Measurements from ENCODE around the gene SYCE1.
A peak's percentile ranks its signal among the peaks of the same experiment; 100 is the strongest.
"Not testable (repeated sequence)": the region's sequence is repeated elsewhere in the genome, so short reads cannot be mapped to it uniquely, and the experiment has no call there.

Gene SYCE1

DNA sequence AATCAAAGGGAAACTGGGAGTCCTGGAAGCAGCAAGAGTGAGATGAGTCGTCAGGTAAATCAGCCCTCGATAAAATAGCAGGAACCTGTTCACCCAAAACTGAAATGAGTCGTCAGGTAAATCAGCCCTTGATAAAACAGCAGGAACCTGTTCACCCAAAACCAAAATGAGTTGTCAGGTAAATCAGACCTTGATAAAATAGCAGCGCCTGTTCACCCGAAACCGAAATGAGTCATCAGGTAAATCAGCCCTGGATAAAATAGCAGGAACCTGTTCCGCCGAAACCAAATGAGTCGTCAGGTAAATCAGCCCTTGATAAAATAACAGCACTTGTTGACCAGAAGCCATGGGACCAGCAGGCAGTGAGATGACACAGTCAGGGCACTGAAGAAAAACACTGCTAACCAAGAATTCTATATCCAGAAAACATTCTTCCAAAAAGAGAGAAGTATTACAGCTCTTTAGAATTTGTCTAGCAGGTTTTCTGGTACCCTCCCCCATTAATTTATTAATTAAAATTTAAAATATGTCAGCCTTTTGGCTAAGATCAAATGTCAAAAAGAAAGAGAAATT, 41.7 kb downstream of the SYCE1 start:
- TF ChIP-seq, protein P1, sequence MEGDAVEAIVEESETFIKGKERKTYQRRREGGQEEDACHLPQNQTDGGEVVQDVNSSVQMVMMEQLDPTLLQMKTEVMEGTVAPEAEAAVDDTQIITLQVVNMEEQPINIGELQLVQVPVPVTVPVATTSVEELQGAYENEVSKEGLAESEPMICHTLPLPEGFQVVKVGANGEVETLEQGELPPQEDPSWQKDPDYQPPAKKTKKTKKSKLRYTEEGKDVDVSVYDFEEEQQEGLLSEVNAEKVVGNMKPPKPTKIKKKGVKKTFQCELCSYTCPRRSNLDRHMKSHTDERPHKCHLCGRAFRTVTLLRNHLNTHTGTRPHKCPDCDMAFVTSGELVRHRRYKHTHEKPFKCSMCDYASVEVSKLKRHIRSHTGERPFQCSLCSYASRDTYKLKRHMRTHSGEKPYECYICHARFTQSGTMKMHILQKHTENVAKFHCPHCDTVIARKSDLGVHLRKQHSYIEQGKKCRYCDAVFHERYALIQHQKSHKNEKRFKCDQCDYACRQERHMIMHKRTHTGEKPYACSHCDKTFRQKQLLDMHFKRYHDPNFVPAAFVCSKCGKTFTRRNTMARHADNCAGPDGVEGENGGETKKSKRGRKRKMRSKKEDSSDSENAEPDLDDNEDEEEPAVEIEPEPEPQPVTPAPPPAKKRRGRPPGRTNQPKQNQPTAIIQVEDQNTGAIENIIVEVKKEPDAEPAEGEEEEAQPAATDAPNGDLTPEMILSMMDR (IDR thresholded peaks at IDR 0.05; ENCODE audit: insufficient read depth, low read depth, low read length, missing control alignments): no peak
- no peak for DNase-seq (ENCODE audit: low read depth)
- no peak overlapping the region for H3K4me3 ChIP-seq (ENCODE audit: low read depth, low read length)

DNA sequence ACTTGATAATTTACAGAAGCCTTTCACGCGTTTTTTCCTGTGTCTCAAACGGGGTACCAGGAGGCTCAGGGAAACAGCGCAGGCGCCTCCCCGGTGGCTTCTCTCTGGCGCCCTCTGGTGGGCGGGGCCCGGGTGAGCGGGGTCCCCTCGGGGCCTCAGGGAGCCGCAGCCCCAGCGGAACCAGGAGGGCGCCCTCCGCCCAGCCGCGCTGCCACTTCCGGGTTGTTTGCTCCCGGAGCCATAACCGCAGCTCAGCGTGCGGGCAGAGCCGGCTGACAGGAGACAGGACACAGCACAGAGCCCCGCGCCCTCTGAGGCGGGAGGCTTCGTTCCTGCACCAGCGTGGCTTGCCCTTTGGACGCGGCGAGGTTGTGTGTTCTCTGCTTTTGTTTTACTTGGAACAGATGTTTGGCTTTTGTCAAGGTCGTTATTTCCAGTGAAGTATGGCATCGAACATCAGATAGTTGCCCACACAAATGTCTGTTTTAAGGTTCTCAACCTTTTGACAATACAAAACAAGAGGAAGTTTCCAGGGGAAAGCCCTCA, 45.1 kb downstream of the SYCE1 start:
- peak overlapping the region; percentile 41 for H3K4me3 ChIP-seq (ENCODE audit: low read depth, low read length)
- TF ChIP-seq, protein P1 (IDR thresholded peaks at IDR 0.05; ENCODE audit: insufficient read depth, low read depth, low read length, missing control alignments): peak; percentile 84
- DNase-seq (ENCODE audit: low read depth): peak; percentile 79

DNA sequence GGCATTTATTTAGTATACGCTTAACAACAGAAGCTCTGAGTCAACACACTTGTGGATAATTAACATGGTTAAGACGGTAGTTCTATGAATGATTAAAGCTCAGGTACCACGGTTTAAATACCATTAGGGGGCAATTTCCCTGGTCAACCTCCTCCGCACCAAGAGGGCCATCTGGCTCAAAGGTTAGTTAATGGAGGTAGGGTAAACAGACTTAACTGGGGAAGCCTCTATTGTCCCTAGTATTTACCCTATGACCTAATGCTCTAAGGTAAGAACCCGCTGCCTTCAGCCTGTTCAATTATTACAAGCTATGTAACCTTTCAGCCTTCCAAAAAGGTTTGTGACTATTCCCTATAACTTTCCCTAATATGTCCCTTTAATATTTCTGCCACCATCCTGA, 46.9 kb downstream of the SYCE1 start:
- DNase-seq (ENCODE audit: low read depth); H3K4me3 ChIP-seq (ENCODE audit: low read depth, low read length): not testable (repeated sequence)

DNA sequence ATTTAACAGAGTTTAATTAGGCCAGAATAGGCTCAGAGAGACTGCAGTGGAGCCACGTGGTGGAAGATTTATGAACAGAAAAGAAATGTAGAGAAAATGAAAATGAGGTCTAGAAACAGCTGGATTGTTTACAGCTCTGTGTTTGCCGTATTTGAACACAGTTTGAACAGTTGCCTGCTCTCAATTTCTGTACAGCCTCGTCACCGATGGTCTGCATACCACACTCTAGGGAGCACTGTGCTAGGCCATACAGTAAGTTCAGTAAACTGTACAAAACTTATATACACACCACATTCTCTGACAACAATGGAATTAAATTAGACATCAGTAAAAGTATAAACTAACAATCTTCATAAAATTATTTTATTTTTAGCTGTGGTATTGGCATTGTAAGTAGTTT, 49.3 kb downstream of the SYCE1 start:
- TF ChIP-seq, protein P1 (IDR thresholded peaks at IDR 0.05; ENCODE audit: insufficient read depth, low read depth, low read length, missing control alignments): no peak
- H3K4me3 ChIP-seq (ENCODE audit: low read depth, low read length): no peak overlapping the region
- DNase-seq (ENCODE audit: low read depth): no peak

DNA sequence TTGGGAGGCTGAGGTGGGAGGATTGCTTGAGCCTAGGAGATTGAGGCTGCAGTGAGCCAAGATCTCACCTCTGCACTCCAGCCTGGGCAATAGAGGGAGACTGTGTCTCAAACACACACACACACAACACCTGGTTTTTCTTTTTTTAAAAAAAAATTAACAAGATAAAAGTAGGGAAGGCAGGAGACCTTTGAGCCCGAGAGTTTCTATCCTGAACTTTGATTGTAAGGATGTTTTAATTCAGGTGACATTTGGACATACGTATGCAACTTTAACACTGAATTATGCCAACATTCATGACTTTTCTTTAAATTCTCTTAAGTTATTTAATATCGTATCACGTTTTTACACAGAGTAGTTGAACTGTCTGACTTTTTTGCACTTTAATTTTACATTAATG, 49.9 kb downstream of the SYCE1 start:
- no peak overlapping the region for H3K4me3 ChIP-seq (ENCODE audit: low read depth, low read length)
- TF ChIP-seq, protein P1 (IDR thresholded peaks at IDR 0.05; ENCODE audit: insufficient read depth, low read depth, low read length, missing control alignments): no peak
- no peak for DNase-seq (ENCODE audit: low read depth)

DNA sequence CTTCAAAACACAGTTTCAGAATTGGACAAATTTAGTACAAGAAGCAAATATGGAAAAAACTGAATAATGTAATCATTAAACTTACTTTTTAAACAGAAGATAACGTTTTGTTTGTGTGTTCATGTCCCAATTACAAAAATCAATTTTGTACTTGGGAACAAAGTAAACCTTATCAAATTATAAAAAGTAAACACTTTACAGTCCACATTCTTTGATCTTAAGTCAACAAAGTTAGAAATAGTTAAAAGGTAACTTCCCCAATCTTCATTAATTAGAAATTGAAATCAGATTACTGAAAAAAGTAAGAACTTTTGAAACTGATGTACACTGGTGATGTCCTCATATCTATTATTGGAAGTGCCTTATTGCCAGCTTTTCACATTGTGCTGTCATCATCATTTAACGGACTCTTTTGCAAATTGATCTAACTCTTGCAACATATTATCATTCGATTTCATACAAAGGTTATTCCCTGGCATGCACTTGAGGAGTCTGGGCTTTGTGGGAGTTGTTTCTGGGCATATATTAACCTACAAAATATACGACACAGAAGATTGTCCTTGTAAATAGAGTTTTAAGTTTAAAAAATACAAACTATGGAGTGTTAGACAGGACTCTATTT, 53.4 kb downstream of the SYCE1 start:
- no peak overlapping the region for H3K4me3 ChIP-seq (ENCODE audit: low read depth, low read length)
- TF ChIP-seq, protein P1 (IDR thresholded peaks at IDR 0.05; ENCODE audit: insufficient read depth, low read depth, low read length, missing control alignments): no peak
- no peak for DNase-seq (ENCODE audit: low read depth)

DNA sequence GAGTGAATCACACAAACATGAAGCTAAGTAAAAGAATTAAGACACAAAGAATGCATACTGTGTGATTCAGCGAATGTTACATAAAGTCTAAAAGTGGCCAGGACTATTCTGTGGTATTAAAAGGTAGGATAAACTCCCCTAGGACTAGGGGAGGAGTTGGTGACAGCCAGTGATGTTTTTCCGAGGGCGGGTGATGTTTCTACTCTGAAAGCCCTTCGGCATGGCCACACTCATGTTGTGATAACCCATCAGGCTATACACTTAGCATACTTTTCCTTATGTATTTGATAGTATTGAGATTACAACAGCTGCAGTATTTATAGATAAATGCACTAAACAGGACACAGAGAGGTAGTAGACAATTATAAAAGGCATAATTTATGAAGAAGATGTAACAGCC, 54.0 kb downstream of the SYCE1 start:
- H3K4me3 ChIP-seq (ENCODE audit: low read depth, low read length): no peak overlapping the region
- TF ChIP-seq, protein P1 (IDR thresholded peaks at IDR 0.05; ENCODE audit: insufficient read depth, low read depth, low read length, missing control alignments): no peak
- DNase-seq (ENCODE audit: low read depth): no peak

Measured in GM12865 (cell line).